Astrocyte of the cerebellum (primary cell): ENCODE measurements around the gene INVS.

ENCODE experiments used
- DNase-seq: peaks from one replicate; pipeline ENCODE4 v3.0.0-alpha.2; 2011; ENCODE audit warnings: low read depth
- H3K4me3 ChIP-seq: 2 replicates; pipeline ENCODE4 v1.5.1; 2011; ENCODE audit warnings: mild to moderate bottlenecking, low read depth, low read length, moderate library complexity
- CTCF ChIP-seq: IDR thresholded peaks from 2 replicates; pipeline ENCODE4 v1.5.1; 2012; ENCODE audit warnings: low read length, low read depth, moderate library complexity, mild to moderate bottlenecking; ENCODE audit errors: missing control alignments
- in situ Hi-C: cut with HindIII; loops from 2 replicates; pipeline ENCODE4 v1.10.0; 2017; ENCODE audit warnings: low sequenced_read_pairs

The INVS gene

GRCh38 chr9:100285080-100285479 is 186.0 kb downstream of the INVS start:
- no peak overlapping the region for H3K4me3 ChIP-seq
- in situ Hi-C loops = no loop called here
- DNase-seq = no peak
- no peak for TF ChIP-seq CTCF

- no peak for DNase-seq
- H3K4me3 ChIP-seq = no peak overlapping the region
- in situ Hi-C loops = no loop called here
- no peak for TF ChIP-seq CTCF
Observed at GRCh38 chr9:100285601-100286000, 186.6 kb downstream of the INVS start.

GRCh38 chr9:100286257-100286656 is 187.2 kb downstream of the INVS start:
- no peak for TF ChIP-seq CTCF
- in situ Hi-C loops = no loop called here
- no peak overlapping the region for H3K4me3 ChIP-seq
- DNase-seq = no peak

- in situ Hi-C loops = no loop called here
- no peak for DNase-seq
- no peak overlapping the region for H3K4me3 ChIP-seq
- TF ChIP-seq CTCF = no peak
Observed at GRCh38 chr9:100287186-100287585, 188.1 kb downstream of the INVS start.

GRCh38 chr9:100290714-100291113 is 191.7 kb downstream of the INVS start:
- DNase-seq = no peak
- in situ Hi-C loops = no loop called here
- H3K4me3 ChIP-seq = no peak overlapping the region
- TF ChIP-seq CTCF = no peak

GRCh38 chr9:100292414-100292813 is 193.4 kb downstream of the INVS start:
- in situ Hi-C loops = no loop called here
- H3K4me3 ChIP-seq = no peak overlapping the region
- TF ChIP-seq CTCF = no peak

GRCh38 chr9:100294341-100294740 is 195.3 kb downstream of the INVS start:
- H3K4me3 ChIP-seq = no peak overlapping the region
- DNase-seq = no peak
- no peak for TF ChIP-seq CTCF
- in situ Hi-C loops = no loop called here

More at GRCh38 chr9:100292414-100292813, 193.4 kb downstream of the INVS start:
- no peak for DNase-seq
